Retinal pigment epithelial cell (primary cell): ENCODE results near the gene FN3K.
"Not testable (repeated sequence)": the region's sequence is repeated elsewhere in the genome, so short reads cannot be mapped to it uniquely, and the experiment has no call there.

Source experiments
- DNase-seq: peaks from one replicate; pipeline ENCODE4 v3.0.0-alpha.2; 2010; ENCODE audit warnings: low read depth
- H3K4me3 ChIP-seq: 2 replicates; pipeline ENCODE4 v1.5.1; 2011; ENCODE audit warnings: mild to moderate bottlenecking, low read length, control low read depth, moderate library complexity
- TF ChIP-seq, protein P1 (sequence below): conservative IDR thresholded peaks from 2 replicates; pipeline ENCODE4 v1.5.1; 2011; ENCODE audit warnings: low read depth, low read length, control low read depth, inconsistent platforms

The FN3K gene

DNA sequence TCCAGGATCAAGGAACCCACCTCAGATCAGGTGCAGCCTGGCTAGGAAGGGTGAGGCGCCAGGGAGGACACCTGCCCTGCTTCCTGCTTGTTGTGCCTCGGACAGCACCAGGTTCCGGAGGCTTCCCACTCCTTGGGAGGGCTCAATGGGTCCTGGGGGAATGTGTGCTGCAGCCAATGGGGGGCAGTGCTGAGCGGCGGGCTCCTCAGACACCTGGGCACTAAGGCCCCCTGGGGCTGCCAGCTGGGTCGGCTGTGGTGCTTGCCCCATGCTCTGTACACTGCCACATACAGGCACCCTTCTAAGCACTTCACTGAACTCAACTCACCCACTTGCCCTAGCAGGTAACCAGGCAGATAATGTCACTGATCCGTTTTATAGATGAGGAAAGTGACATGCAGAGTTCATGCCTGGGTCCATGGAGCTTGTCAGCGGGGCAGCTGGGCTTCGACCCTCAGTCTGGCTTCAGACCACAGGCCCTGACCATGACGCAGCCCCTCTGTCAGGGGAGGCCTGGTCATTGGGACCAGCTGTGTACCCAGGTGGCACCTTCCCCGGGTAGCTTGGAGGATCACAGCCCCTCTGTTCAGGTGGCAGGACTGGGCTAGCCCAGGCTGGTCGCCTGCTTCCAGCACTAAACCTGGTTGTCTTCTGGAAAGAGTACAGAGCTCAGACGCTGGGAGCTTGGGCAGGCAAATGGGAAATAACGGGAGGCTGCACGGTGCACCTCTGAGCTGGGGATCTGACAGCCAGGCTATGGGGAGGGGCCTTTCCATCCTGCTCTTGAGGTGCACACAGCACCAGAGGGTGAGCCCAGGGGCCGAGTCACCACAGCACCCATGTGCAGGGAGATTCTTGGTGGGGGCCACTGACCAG, 8.2 kb downstream of the FN3K start:
- TF ChIP-seq, protein P1, sequence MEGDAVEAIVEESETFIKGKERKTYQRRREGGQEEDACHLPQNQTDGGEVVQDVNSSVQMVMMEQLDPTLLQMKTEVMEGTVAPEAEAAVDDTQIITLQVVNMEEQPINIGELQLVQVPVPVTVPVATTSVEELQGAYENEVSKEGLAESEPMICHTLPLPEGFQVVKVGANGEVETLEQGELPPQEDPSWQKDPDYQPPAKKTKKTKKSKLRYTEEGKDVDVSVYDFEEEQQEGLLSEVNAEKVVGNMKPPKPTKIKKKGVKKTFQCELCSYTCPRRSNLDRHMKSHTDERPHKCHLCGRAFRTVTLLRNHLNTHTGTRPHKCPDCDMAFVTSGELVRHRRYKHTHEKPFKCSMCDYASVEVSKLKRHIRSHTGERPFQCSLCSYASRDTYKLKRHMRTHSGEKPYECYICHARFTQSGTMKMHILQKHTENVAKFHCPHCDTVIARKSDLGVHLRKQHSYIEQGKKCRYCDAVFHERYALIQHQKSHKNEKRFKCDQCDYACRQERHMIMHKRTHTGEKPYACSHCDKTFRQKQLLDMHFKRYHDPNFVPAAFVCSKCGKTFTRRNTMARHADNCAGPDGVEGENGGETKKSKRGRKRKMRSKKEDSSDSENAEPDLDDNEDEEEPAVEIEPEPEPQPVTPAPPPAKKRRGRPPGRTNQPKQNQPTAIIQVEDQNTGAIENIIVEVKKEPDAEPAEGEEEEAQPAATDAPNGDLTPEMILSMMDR: peak; percentile 22
- no peak overlapping the region for H3K4me3 ChIP-seq
- no peak for DNase-seq

DNA sequence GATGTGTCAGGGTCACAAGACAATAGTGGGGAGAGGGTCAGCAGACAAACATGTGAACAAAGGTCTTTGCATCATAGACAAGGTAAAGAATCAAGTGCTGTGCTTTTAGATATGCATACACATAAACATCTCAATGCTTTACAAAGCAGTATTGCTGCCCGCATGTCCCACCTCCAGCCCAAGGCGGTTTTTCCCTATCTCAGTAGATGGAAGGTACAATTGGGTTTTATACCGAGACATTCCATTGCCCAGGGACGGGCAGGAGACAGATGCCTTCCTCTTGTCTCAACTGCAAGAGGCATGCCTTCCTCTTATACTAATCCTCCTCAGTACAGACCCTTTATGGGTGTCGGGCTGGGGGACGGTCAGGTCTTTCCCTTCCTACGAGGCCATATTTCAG, 9.3 kb downstream of the FN3K start:
- not testable (repeated sequence) for DNase-seq, H3K4me3 ChIP-seq

DNA sequence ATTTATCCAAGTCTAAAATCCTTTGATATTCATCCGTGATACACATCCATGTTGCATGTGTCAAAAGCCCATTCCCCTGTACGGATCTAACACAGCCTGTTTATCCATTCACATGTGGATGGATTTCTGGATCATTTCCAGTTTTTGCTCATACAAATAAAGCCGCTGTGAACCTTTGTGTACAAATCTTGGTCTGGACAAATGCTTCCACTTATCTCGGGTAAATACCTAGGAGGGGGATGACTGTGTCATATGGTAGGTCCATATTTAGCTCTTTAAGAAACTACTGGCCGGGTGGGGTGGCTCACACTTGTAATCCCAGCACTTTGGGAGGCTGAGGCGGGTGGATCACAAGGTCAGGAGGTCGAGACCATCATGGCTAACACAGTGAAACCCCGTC, 10.1 kb downstream of the FN3K start:
- TF ChIP-seq, protein P1: no peak
- DNase-seq: no peak
- no peak overlapping the region for H3K4me3 ChIP-seq

DNA sequence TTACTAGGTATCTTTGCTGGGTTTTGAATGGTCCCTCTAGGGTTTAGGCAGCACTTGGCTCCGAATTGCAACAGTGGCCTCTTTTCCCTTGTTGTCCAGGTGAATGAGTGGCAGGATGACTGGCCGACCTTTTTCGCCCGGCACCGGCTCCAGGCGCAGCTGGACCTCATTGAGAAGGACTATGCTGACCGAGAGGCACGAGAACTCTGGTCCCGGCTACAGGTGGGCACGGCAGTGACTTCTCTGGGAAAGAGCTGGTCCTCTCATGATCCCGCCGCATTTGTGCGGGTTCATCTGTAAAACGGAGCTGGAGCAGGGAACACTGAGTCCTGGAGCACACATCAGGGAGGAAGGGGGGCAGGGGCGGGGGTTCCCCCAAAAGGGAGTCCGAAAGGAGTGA, 13.3 kb downstream of the FN3K start:
- DNase-seq: no peak
- no peak overlapping the region for H3K4me3 ChIP-seq
- TF ChIP-seq, protein P1: no peak

DNA sequence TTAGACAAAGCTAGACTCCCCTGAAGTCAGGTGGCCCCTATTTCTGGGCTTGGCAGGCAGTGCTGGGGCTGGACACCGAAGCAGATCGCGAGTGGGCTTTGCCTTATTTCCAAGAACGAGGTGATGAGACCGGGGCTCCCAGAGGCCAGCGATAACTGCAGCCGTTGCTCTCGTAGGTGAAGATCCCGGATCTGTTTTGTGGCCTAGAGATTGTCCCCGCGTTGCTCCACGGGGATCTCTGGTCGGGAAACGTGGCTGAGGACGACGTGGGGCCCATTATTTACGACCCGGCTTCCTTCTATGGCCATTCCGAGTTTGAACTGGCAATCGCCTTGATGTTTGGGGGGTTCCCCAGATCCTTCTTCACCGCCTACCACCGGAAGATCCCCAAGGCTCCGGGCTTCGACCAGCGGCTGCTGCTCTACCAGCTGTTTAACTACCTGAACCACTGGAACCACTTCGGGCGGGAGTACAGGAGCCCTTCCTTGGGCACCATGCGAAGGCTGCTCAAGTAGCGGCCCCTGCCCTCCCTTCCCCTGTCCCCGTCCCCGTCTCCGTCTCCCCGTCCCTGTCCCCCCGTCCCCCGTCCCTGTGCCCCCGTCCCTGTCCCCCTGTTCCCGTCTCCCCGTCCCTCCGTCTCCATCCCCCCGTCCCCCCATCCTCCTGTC, 15.0 kb downstream of the FN3K start:
- DNase-seq: no peak
- TF ChIP-seq, protein P1: no peak
- H3K4me3 ChIP-seq: no peak overlapping the region

DNA sequence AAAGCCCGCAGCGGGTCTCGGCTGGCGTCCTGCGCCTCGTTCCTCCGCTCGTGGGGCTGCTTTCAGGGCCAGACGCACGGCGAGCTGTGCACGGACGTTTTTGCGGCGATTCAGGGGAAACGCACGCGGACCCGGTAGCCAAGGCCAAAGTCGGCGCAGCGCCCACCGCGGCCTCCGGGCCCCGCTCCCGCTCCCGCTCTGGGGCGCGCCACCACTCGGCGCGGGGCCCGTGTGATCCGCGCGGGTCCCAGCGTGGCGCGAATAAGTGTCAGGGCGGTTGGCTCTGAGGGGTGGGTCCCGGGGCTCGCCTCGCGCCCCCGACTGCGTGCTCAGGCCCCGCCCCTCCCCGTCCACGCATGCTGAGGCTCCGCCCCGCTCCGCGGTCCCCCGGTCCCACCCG, 15.8 kb downstream of the FN3K start:
- DNase-seq: no peak
- peak overlapping the region; percentile 36 for H3K4me3 ChIP-seq

DNA sequence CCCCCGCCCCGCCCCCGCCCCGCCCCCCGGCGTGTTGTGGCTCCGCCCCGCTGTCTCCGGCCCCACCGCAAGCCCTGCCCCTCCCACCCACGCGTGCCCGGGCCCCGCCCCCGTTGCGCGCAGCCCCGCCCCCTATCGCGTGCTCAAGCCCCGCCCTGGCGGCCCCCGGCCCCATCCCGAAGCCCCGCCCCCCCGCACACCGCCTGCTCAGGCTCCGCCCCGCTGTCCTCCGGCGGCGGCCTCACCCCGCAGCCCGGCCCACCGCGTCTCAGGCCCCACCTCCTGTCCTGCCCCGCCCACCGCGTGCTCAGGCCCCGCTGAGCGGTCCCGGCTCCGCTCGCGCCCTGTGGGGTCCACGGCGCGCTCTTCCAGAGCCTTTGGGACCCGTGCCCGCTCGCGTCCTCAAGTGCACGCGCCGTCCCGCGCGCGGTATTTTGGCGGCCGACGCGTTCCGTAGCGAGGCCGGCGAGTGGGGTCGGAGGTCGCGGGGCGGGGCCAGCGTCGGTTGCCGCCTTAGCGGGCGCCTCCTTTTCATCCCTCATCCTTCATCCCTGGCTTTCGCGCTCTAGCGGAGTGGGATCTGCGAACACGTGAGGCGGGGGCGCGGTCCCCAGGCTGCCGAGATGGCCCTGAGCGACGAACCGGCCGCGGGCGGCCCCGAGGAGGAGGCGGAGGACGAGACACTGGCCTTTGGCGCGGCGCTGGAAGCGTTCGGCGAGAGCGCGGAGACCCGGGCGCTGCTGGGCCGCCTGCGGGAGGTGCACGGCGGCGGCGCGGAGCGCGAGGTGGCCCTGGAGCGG, 16.4 kb downstream of the FN3K start, which contains the start of gene TBCD:
TBCD (plus strand) TSS at position 495 of the 800 bp plus-strand sequence; CDS start at position 624, 129 bp downstream.
- peak; percentile 46 for DNase-seq
- H3K4me3 ChIP-seq: peak within 1 kb of the TSS; percentile 79
- TF ChIP-seq, protein P1: no peak

More for the DNA sequence above, 15.8 kb downstream of the FN3K start:
- TF ChIP-seq, protein P1: no peak
